SK-N-SH (cell line): ENCODE measurements around the gene BRD7. TPM values are rescaled to one million over a fixed set of nuclear protein-coding genes. Genes with fewer than 3 reads are reported as not detected.

Source experiments
- CTCF ChIA-PET: fragments of 300-600, 350-600 bp; formaldehyde crosslinking; extraction: SDS; loops from one replicate; lab custom pipeline; 2021; lab: Yijun Ruan, JAX
- POLR2A ChIA-PET: fragments of 350-600 bp; sonication (Branson Sonifier 250); formaldehyde crosslinking; extraction: SDS; loops from one replicate; lab custom pipeline; 2020; ENCODE audit warnings: antibody characterized with exemption, inconsistent platforms; lab: Yijun Ruan, JAX
- DNase-seq: peaks from one replicate; pipeline ENCODE4 v3.0.0; 2012
- H2AFZ ChIP-seq: fragments of 200-600 bp; sonication (generic); 2 replicates; pipeline ENCODE4 v1.8.1; 2016; ENCODE audit warnings: antibody characterized with exemption, mild to moderate bottlenecking, low read depth
- H3F3A ChIP-seq: fragments of 200-600 bp; sonication (generic); replicated peaks from 2 replicates; pipeline ENCODE3; 2016; ENCODE audit warnings: antibody characterized with exemption, mild to moderate bottlenecking; ENCODE audit not compliant: insufficient read depth
- H3K27ac ChIP-seq, 2 experiments: fragments of 200-500 bp in 1 of 2; fragments of 200-600 bp in 1 of 2; sonication (Bioruptor generic) in 1 of 2; sonication (generic), shearing (Covaris generic) in 1 of 2; 2 replicates each; pipeline versions ENCODE4 v1.5.1 to v1.6.1; 2014 to 2016; ENCODE audit warnings: low read depth in 2 of 2, inconsistent platforms in 1 of 2, low read length in 1 of 2, mild to moderate bottlenecking in 1 of 2, mixed read lengths in 1 of 2
- H3K27me3 ChIP-seq: fragments of 200-600 bp; sonication (generic), shearing (Covaris generic); 2 replicates; pipeline ENCODE4 v1.6.1; 2016; ENCODE audit warnings: mixed run types; ENCODE audit not compliant: insufficient read depth
- H3K36me3 ChIP-seq, 2 experiments: fragments of 200-500 bp in 1 of 2; fragments of 200-600 bp in 1 of 2; sonication (Bioruptor generic) in 1 of 2; sonication (generic) in 1 of 2; replicated peaks in 1 of 2; 2 replicates each; pipeline versions ENCODE3 to v1.5.1; 2014 to 2016; ENCODE audit warnings: low read length in 1 of 2, mild to moderate bottlenecking in 1 of 2; ENCODE audit not compliant: insufficient read depth in 2 of 2, control insufficient read depth in 1 of 2
- H3K4me1 ChIP-seq, 2 experiments: fragments of 200-500 bp in 1 of 2; fragments of 200-600 bp in 1 of 2; sonication (Bioruptor generic) in 1 of 2; sonication (generic), shearing (Covaris generic) in 1 of 2; 2 replicates each; pipeline versions ENCODE4 v1.5.1 to v1.6.1; 2014 to 2016; ENCODE audit warnings: low read depth in 1 of 2, low read length in 1 of 2, mixed run types in 1 of 2; ENCODE audit not compliant: insufficient read depth in 2 of 2, control insufficient read depth in 1 of 2
- H3K4me2 ChIP-seq: fragments of 200-600 bp; sonication (generic), shearing (Covaris generic); 2 replicates; pipeline ENCODE4 v1.6.1; 2017; ENCODE audit warnings: mixed run types
- H3K4me3 ChIP-seq, 2 experiments: fragments of 200-500 bp in 1 of 2; fragments of 200-600 bp in 1 of 2; sonication (Bioruptor generic) in 1 of 2; sonication (generic), shearing (Covaris generic) in 1 of 2; 2 replicates each; pipeline versions ENCODE4 v1.5.1 to v1.8.1; 2014 to 2016; ENCODE audit warnings: low read depth in 2 of 2, inconsistent platforms in 1 of 2, low read length in 1 of 2, mild to moderate bottlenecking in 1 of 2, mixed read lengths in 1 of 2, moderate library complexity in 1 of 2
- H3K79me2 ChIP-seq: fragments of 200-600 bp; sonication (generic); 2 replicates; pipeline ENCODE4 v1.8.1; 2017; ENCODE audit warnings: mild to moderate bottlenecking; ENCODE audit not compliant: insufficient read depth
- H3K9ac ChIP-seq: fragments of 200-600 bp; sonication (generic); 2 replicates; pipeline ENCODE4 v1.6.1; 2017; ENCODE audit warnings: mixed run types
- H3K9me2 ChIP-seq: fragments of 200-600 bp; sonication (generic); 2 replicates; pipeline ENCODE4 v1.6.1; 2017; ENCODE audit warnings: mixed run types
- H3K9me3 ChIP-seq: fragments of 200-600 bp; sonication (generic); 2 replicates; pipeline ENCODE4 v1.6.1; 2017; ENCODE audit warnings: mixed run types, mild to moderate bottlenecking, moderate library complexity
- H4K20me1 ChIP-seq: fragments of 200-600 bp; sonication (generic); 2 replicates; pipeline ENCODE4 v1.6.1; 2017; ENCODE audit warnings: mild to moderate bottlenecking, mixed run types; ENCODE audit not compliant: insufficient read depth
- FOSL2 ChIP-seq: IDR thresholded peaks from 2 replicates; pipeline ENCODE4 v1.4.0; 2012; ENCODE audit warnings: low read depth, mild to moderate bottlenecking, moderate library complexity, borderline replicate concordance
- FOXJ3 ChIP-seq: sonication (generic); formaldehyde crosslinking; IDR thresholded peaks from 2 replicates; pipeline ENCODE4 v1.5.1; 2020; ENCODE audit warnings: mild to moderate bottlenecking, missing genetic modification reagents
- FOXM1 ChIP-seq: IDR thresholded peaks from 2 replicates; pipeline ENCODE4 v1.4.0; 2012; ENCODE audit warnings: low read depth, mild to moderate bottlenecking
- MEF2A ChIP-seq: IDR thresholded peaks from 2 replicates; pipeline ENCODE4 v1.4.0; 2012; ENCODE audit warnings: low read depth, borderline replicate concordance
- MXI1 ChIP-seq: IDR thresholded peaks from 2 replicates; pipeline ENCODE4 v1.6.1; 2012; ENCODE audit warnings: mild to moderate bottlenecking, low read depth, low read length, improper control_type of control experiment
- NRF1 ChIP-seq: IDR thresholded peaks from 2 replicates; pipeline ENCODE4 v1.6.1; 2012; ENCODE audit warnings: low read depth, mild to moderate bottlenecking, low read length
- POLR2AphosphoS5 ChIP-seq: IDR thresholded peaks from 2 replicates; pipeline ENCODE4 v1.6.1; 2012; ENCODE audit warnings: low read depth, low read length
- RXRA ChIP-seq: IDR thresholded peaks from 2 replicates; pipeline ENCODE4 v1.4.0; 2012; ENCODE audit warnings: low read depth, mild to moderate bottlenecking, borderline replicate concordance
- SIN3A ChIP-seq: IDR thresholded peaks from 2 replicates; pipeline ENCODE4 v1.6.1; 2012; ENCODE audit warnings: low read depth, mild to moderate bottlenecking, low read length, moderate library complexity, borderline replicate concordance
- TCF12 ChIP-seq: IDR thresholded peaks from 2 replicates; pipeline ENCODE4 v1.4.0; 2012
- TEAD4 ChIP-seq: IDR thresholded peaks from 2 replicates; pipeline ENCODE4 v1.4.0; 2012; ENCODE audit warnings: mild to moderate bottlenecking, borderline replicate concordance; ENCODE audit not compliant: insufficient read depth
- WGBS: methylation state at CpG from one replicate; pipeline ENCODE4 v1.1.6; 2017; ENCODE audit warnings: low lambda C conversion rate; 5-methylcytosine and 5-hydroxymethylcytosine counted together
- polyA plus RNA-seq, 3 experiments: library from polyadenylated mRNA; depleted of rRNA; stranded (reverse); fragments of >200 nt; gene quantifications; 2 replicates each; pipeline ENCODE4 v1.2.3, GENCODE V29; 2012
- TF ChIP-seq, protein P1 (sequence below): fragments of 150-350 bp; IDR thresholded peaks from 2 replicates; pipeline ENCODE4 v1.6.1; 2017; ENCODE audit warnings: antibody characterized with exemption, low read length, low read depth, borderline replicate concordance
- TF ChIP-seq, protein P2 (sequence below): IDR thresholded peaks from 2 replicates; pipeline ENCODE4 v1.4.0; 2012; ENCODE audit warnings: low read depth, borderline replicate concordance
- TF ChIP-seq, protein P3 (sequence below): IDR thresholded peaks from 2 replicates; pipeline ENCODE4 v1.4.0; 2012; ENCODE audit warnings: low read depth

BRD7 gene
- polyA plus RNA-seq, 1 of the 3 experiments (the other 2 are of a cell fraction) = 32.9 TPM

DNA sequence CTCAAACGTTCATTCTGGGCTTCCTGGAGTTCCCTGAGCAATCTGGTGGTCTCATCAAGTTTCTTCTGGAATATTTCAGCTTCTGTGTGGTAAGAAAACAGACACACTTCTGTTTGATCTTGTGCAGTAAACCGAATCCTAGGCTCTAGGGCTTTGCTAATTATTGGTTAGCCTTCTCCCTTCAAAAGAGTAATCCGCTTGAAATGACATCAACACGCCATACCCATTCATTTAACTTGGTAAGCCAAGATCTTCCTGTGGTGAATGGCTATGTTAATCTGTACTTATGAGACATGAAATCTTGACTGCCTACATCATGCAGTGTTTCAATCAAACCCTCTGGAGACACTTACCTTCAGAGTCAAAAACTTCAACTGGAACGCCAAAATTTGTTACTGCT is 48.5 kb downstream of the BRD7 start:
- peaks cover 0 to 20% of the 10 kb centered on the region in 2 experiments; a peak in 2 of 4 replicates for H3K4me1 ChIP-seq
- H3K9me2 ChIP-seq = no peaks in the 10 kb centered on the region
- H3K27ac ChIP-seq = no peak overlapping the region
- TF ChIP-seq NRF1 (no peak), MXI1 (no peak), MEF2A (no peak), POLR2AphosphoS5 (no peak), FOXM1 (no peak), TCF12 (no peak), RXRA (no peak), FOSL2 (no peak)
- TF ChIP-seq, protein P1, sequence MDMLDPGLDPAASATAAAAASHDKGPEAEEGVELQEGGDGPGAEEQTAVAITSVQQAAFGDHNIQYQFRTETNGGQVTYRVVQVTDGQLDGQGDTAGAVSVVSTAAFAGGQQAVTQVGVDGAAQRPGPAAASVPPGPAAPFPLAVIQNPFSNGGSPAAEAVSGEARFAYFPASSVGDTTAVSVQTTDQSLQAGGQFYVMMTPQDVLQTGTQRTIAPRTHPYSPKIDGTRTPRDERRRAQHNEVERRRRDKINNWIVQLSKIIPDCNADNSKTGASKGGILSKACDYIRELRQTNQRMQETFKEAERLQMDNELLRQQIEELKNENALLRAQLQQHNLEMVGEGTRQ = no peak
- TF ChIP-seq, protein P2, sequence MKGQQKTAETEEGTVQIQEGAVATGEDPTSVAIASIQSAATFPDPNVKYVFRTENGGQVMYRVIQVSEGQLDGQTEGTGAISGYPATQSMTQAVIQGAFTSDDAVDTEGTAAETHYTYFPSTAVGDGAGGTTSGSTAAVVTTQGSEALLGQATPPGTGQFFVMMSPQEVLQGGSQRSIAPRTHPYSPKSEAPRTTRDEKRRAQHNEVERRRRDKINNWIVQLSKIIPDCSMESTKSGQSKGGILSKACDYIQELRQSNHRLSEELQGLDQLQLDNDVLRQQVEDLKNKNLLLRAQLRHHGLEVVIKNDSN = no peak
- TF ChIP-seq, protein P3, sequence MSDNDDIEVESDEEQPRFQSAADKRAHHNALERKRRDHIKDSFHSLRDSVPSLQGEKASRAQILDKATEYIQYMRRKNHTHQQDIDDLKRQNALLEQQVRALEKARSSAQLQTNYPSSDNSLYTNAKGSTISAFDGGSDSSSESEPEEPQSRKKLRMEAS = no peak
- H3K27me3 ChIP-seq = no peaks in the 10 kb centered on the region
- H2AFZ ChIP-seq = no peak overlapping the region
- peaks cover 11% of the 10 kb centered on the region for H3F3A ChIP-seq
- WGBS = 94% methylated on average over 5 of the region's 5 CpGs
- no peak overlapping the region for H3K4me3 ChIP-seq
- no peaks in the 10 kb centered on the region for H4K20me1 ChIP-seq
- H3K4me2 ChIP-seq = no peak overlapping the region
- H3K36me3 ChIP-seq = peaks cover 71 to 93% of the 10 kb centered on the region in 2 experiments
- no peak overlapping the region for H3K9ac ChIP-seq
- POLR2A ChIA-PET = no interaction called here
- H3K9me3 ChIP-seq = no peaks in the 10 kb centered on the region
- no peak for DNase-seq
- CTCF ChIA-PET = interaction anchor here (0.8 to 1.6 kb wide), 2 partner anchors 10 to 75 kb away, joined by 3 to 5 read pairs; no protein-coding TSS in a partner anchor
- no peaks in the 10 kb centered on the region for H3K79me2 ChIP-seq

DNA sequence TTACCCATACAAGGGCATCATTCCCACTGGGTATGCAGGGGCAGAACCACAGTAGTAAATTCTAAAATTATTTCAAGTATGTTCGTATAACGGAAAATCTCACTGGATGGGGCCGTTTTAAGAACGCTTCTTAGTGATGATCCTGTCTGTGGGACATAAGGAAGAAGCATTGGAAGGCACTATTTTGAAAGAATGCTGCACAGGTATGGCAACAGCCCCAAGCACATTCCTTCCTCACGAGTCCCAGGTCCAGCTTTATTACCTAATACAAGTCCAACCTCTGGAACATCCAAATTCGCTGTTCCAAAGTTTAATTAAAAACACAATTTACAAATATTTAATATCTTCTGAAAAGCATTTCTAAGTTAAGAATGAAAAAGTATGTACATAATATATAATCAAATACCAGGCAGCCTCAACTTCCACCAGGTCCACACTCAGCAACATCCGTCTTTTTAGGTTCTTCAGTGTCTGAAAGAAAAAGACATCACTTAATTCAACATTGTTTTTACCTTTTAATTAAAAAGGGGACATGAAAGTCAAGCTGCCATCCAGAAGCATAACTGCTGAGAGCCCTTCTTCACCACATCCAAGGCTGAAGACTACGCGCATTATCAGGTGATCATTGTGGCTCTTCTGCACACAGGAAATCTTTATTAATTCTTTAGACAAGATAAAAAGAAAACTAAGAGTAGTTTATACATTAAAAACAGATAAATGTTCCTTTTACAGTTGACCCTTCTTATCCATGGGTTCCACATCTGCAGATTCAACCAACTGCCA is 49.8 kb downstream of the BRD7 start:
- Histone ChIP-seq H3F3A (peaks cover 11% of the 10 kb centered on the region), H3K9me2 (no peaks in the 10 kb centered on the region), H3K9me3 (no peaks in the 10 kb centered on the region), H3K4me2 (no peak overlapping the region), H3K27ac (no peak overlapping the region), H3K4me1 (peaks cover 0 to 31% of the 10 kb centered on the region in 2 experiments; a peak in 2 of 4 replicates), H4K20me1 (no peaks in the 10 kb centered on the region), H3K79me2 (no peaks in the 10 kb centered on the region), H3K27me3 (no peaks in the 10 kb centered on the region), H2AFZ (no peak overlapping the region), H3K9ac (no peak overlapping the region), H3K4me3 (no peak overlapping the region), H3K36me3 (peaks cover 71 to 93% of the 10 kb centered on the region in 2 experiments)
- WGBS = 96% methylated on average over 9 of the region's 9 CpGs
- ChIA-PET POLR2A (no interaction called here), CTCF (interaction anchor here (0.7 to 1.6 kb wide), 3 partner anchors 9 to 74 kb away, joined by 3 to 5 read pairs (median 3); no protein-coding TSS in a partner anchor)
- DNase-seq = no peak
- no peak for TF ChIP-seq TEAD4
- no peak for TF ChIP-seq FOXJ3
- no peak for TF ChIP-seq POLR2AphosphoS5
- no peak for TF ChIP-seq SIN3A
- TF ChIP-seq, protein P2 = no peak
